ENCODE measurements around the gene MIEN1. TPM values are rescaled to one million over a fixed set of nuclear protein-coding genes. Genes with fewer than 3 reads are reported as not detected.

Gene MIEN1
- total RNA-seq, 2 experiments from 2014 or later = 41.0 to 43.8 TPM

- Mint-ChIP-seq H3K27me3 (peaks cover under 1% of the 10 kb centered on the region), H3K27ac (no peak overlapping the region), H3K36me3 (no peaks in the 10 kb centered on the region), H3K9me3 (no peaks in the 10 kb centered on the region), H3K4me3 (no peak overlapping the region), H3K4me1 (ENCODE audit: low read depth) (peaks cover 9% of the 10 kb centered on the region)
- intact Hi-C loops (cut with micrococcal nuclease) = no loop called here
- ChIA-PET CTCF (no interaction called here), POLR2A (no interaction called here)
- DNase-seq = peak; percentile 17
Observed at GRCh38 chr17:39706921-39707337, 23.4 kb downstream of the MIEN1 start.

- no peak overlapping the region for H3K27ac Mint-ChIP-seq
- CTCF ChIA-PET = interaction anchor here (0.9 to 2.1 kb wide), 2 partner anchors 24 to 71 kb away, joined by 3 to 5 read pairs; partner anchors contain the start of gene MIEN1
- H3K9me3 Mint-ChIP-seq = no peaks in the 10 kb centered on the region
- POLR2A ChIA-PET = no interaction called here
- DNase-seq = no peak
- H3K4me3 Mint-ChIP-seq = no peak overlapping the region
- no peaks in the 10 kb centered on the region for H3K36me3 Mint-ChIP-seq
- peaks cover 9% of the 10 kb centered on the region for H3K4me1 Mint-ChIP-seq (ENCODE audit: low read depth)
- intact Hi-C loops (cut with micrococcal nuclease) = no loop called here
- peaks cover 6% of the 10 kb centered on the region for H3K27me3 Mint-ChIP-seq
Observed at GRCh38 chr17:39706383-39706782, 23.9 kb downstream of the MIEN1 start.

GRCh38 chr17:39705786-39706348 is 24.5 kb downstream of the MIEN1 start:
- DNase-seq = no peak
- CTCF ChIA-PET = interaction anchor here (0.9 to 2.1 kb wide), 2 partner anchors 24 to 71 kb away, joined by 3 to 5 read pairs; partner anchors contain the start of gene MIEN1
- Mint-ChIP-seq H3K4me1 (ENCODE audit: low read depth) (peaks cover 11% of the 10 kb centered on the region), H3K27ac (no peak overlapping the region), H3K9me3 (no peaks in the 10 kb centered on the region), H3K27me3 (peaks cover 11% of the 10 kb centered on the region), H3K36me3 (no peaks in the 10 kb centered on the region), H3K4me3 (no peak overlapping the region)
- intact Hi-C loops (cut with micrococcal nuclease) = no loop called here
- POLR2A ChIA-PET = no interaction called here

GRCh38 chr17:39704821-39705551 is 25.3 kb downstream of the MIEN1 start:
- no peak overlapping the region for H3K27ac Mint-ChIP-seq
- POLR2A ChIA-PET = no interaction called here
- CTCF ChIA-PET = interaction anchor here (2.1 kb wide), 1 partner anchor 25 kb away, joined by 5 read pairs; the partner anchor contains the start of gene MIEN1
- intact Hi-C loops (cut with micrococcal nuclease) = no loop called here
- no peak for DNase-seq
- no peaks in the 10 kb centered on the region for H3K36me3 Mint-ChIP-seq
- H3K27me3 Mint-ChIP-seq = peaks cover 13% of the 10 kb centered on the region
- no peaks in the 10 kb centered on the region for H3K9me3 Mint-ChIP-seq
- no peak overlapping the region for H3K4me3 Mint-ChIP-seq
- peaks cover 12% of the 10 kb centered on the region for H3K4me1 Mint-ChIP-seq (ENCODE audit: low read depth)

GRCh38 chr17:39703913-39704312 is 26.4 kb downstream of the MIEN1 start:
- no peak for DNase-seq
- H3K36me3 Mint-ChIP-seq = no peaks in the 10 kb centered on the region
- intact Hi-C loops (cut with micrococcal nuclease) = no loop called here
- peaks cover 23% of the 10 kb centered on the region for H3K27me3 Mint-ChIP-seq
- peaks cover 15% of the 10 kb centered on the region for H3K4me1 Mint-ChIP-seq (ENCODE audit: low read depth)
- no peak overlapping the region for H3K27ac Mint-ChIP-seq
- H3K9me3 Mint-ChIP-seq = no peaks in the 10 kb centered on the region
- ChIA-PET CTCF (no interaction called here), POLR2A (no interaction called here)
- H3K4me3 Mint-ChIP-seq = no peak overlapping the region

- Mint-ChIP-seq H3K4me1 (ENCODE audit: low read depth) (peaks cover 15% of the 10 kb centered on the region), H3K4me3 (no peak overlapping the region), H3K27me3 (peaks cover 25% of the 10 kb centered on the region), H3K9me3 (no peaks in the 10 kb centered on the region), H3K36me3 (no peaks in the 10 kb centered on the region), H3K27ac (no peak overlapping the region)
- POLR2A ChIA-PET = no interaction called here
- intact Hi-C loops (cut with micrococcal nuclease) = no loop called here
- DNase-seq = no peak
- CTCF ChIA-PET = no interaction called here
Observed at GRCh38 chr17:39702901-39703893, 27.1 kb downstream of the MIEN1 start.

GRCh38 chr17:39701784-39702422 is 28.4 kb downstream of the MIEN1 start:
- ChIA-PET POLR2A (no interaction called here), CTCF (interaction anchor here (1.8 kb wide), 1 partner anchor 29 kb away, joined by 5 read pairs; the partner anchor contains the start of gene MIEN1)
- Mint-ChIP-seq H3K9me3 (no peaks in the 10 kb centered on the region), H3K27ac (no peak overlapping the region), H3K27me3 (peaks cover 26% of the 10 kb centered on the region), H3K4me3 (no peak overlapping the region), H3K4me1 (ENCODE audit: low read depth) (peaks cover 9% of the 10 kb centered on the region), H3K36me3 (no peaks in the 10 kb centered on the region)
- no peak for DNase-seq
- intact Hi-C loops (cut with micrococcal nuclease) = no loop called here

GRCh38 chr17:39701012-39701783 is 29.1 kb downstream of the MIEN1 start:
- H3K27me3 Mint-ChIP-seq = peaks cover 26% of the 10 kb centered on the region
- CTCF ChIA-PET = interaction anchor here (0.7 to 1.8 kb wide), 3 partner anchors 12 to 80 kb away, joined by 3 to 5 read pairs (median 4); partner anchors contain the start of gene MIEN1
- no peak overlapping the region for H3K4me3 Mint-ChIP-seq
- POLR2A ChIA-PET = no interaction called here
- H3K27ac Mint-ChIP-seq = no peak overlapping the region
- no peak for DNase-seq
- intact Hi-C loops (cut with micrococcal nuclease) = no loop called here
- H3K36me3 Mint-ChIP-seq = no peaks in the 10 kb centered on the region
- H3K9me3 Mint-ChIP-seq = no peaks in the 10 kb centered on the region
- peaks cover 6% of the 10 kb centered on the region for H3K4me1 Mint-ChIP-seq (ENCODE audit: low read depth)

- peaks cover 6% of the 10 kb centered on the region for H3K4me1 Mint-ChIP-seq (ENCODE audit: low read depth)
- H3K27ac Mint-ChIP-seq = no peak overlapping the region
- H3K27me3 Mint-ChIP-seq = peaks cover 26% of the 10 kb centered on the region
- intact Hi-C loops (cut with micrococcal nuclease) = no loop called here
- H3K4me3 Mint-ChIP-seq = no peak overlapping the region
- no peaks in the 10 kb centered on the region for H3K9me3 Mint-ChIP-seq
- ChIA-PET CTCF (interaction anchor here (0.7 to 1.8 kb wide), 5 partner anchors 11 to 79 kb away, joined by 3 to 5 read pairs (median 4); partner anchors contain the start of gene MIEN1), POLR2A (interaction anchor here (0.5 kb wide), 1 partner anchor 519 kb away, joined by 3 read pairs; the partner anchor contains the start of gene WIPF2)
- H3K36me3 Mint-ChIP-seq = no peaks in the 10 kb centered on the region
- DNase-seq = no peak
Observed at GRCh38 chr17:39700148-39700987, 30.0 kb downstream of the MIEN1 start.

GRCh38 chr17:39699818-39700147 is 30.5 kb downstream of the MIEN1 start, which contains the start of gene ERBB2:
Gene ERBB2 (plus strand): TSS chr17:39700064. CDS start chr17:39700239, 175 bp downstream.
- ChIA-PET CTCF (interaction anchor here (1.1 to 1.8 kb wide), 3 partner anchors 45 to 78 kb away, joined by 3 to 4 read pairs (median 4); no protein-coding TSS in a partner anchor), POLR2A (interaction anchor here (0.5 kb wide), 1 partner anchor 520 kb away, joined by 3 read pairs; the partner anchor contains the start of gene WIPF2)
- no peaks in the 10 kb centered on the region for H3K36me3 Mint-ChIP-seq
- intact Hi-C loops (cut with micrococcal nuclease) = no loop called here
- DNase-seq = no peak
- H3K4me1 Mint-ChIP-seq (ENCODE audit: low read depth) = peaks cover 6% of the 10 kb centered on the region
- no peak within 1 kb of the TSS for H3K27ac Mint-ChIP-seq
- H3K9me3 Mint-ChIP-seq = no peaks in the 10 kb centered on the region
- H3K27me3 Mint-ChIP-seq = peaks cover 26% of the 10 kb centered on the region
- no peak within 1 kb of the TSS for H3K4me3 Mint-ChIP-seq
